Stomach (tissue), 4 donors: ENCODE results near the gene ZNF787.

Experiments used
- EP300 ChIP-seq: sonication (generic); formaldehyde crosslinking; IDR thresholded peaks from one replicate; pipeline ENCODE4 v1.6.1; 2017; ENCODE audit warnings: antibody characterized with exemption
- POLR2A ChIP-seq, 4 donors: fragments of 450-650 bp; IDR thresholded peaks; one replicate each; pipeline ENCODE4 v1.6.1; 2016; ENCODE audit warnings: antibody characterized with exemption in 4 of 4, control low read depth in 2 of 4, mild to moderate bottlenecking in 1 of 4, moderate library complexity in 1 of 4
- TF ChIP-seq, protein P1 (sequence below), 7 experiments: fragments of 450-650 bp in 4 of 7; fragments of 200-600 bp in 3 of 7; sonication (generic) in 3 of 7; IDR thresholded peaks; one replicate each; pipeline ENCODE4 v1.5.1; 2016 to 2019; ENCODE audit warnings: antibody characterized with exemption in 7 of 7, control low read depth in 2 of 7, mild to moderate bottlenecking in 1 of 7

- TF ChIP-seq, protein P1, sequence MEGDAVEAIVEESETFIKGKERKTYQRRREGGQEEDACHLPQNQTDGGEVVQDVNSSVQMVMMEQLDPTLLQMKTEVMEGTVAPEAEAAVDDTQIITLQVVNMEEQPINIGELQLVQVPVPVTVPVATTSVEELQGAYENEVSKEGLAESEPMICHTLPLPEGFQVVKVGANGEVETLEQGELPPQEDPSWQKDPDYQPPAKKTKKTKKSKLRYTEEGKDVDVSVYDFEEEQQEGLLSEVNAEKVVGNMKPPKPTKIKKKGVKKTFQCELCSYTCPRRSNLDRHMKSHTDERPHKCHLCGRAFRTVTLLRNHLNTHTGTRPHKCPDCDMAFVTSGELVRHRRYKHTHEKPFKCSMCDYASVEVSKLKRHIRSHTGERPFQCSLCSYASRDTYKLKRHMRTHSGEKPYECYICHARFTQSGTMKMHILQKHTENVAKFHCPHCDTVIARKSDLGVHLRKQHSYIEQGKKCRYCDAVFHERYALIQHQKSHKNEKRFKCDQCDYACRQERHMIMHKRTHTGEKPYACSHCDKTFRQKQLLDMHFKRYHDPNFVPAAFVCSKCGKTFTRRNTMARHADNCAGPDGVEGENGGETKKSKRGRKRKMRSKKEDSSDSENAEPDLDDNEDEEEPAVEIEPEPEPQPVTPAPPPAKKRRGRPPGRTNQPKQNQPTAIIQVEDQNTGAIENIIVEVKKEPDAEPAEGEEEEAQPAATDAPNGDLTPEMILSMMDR (IDR thresholded peaks at IDR 0.05): no peak
- TF ChIP-seq POLR2A (IDR thresholded peaks at IDR 0.05): no peak
- TF ChIP-seq EP300: no peak
Measured at GRCh38 chr19:56096665-56097064, 24.4 kb downstream of the ZNF787 start.
